Fibroblast of lung (primary cell): ENCODE measurements around the gene CCL20.

ENCODE experiments used
- EZH2 ChIP-seq: IDR thresholded peaks from 2 replicates; pipeline ENCODE4 v1.5.1; 2012; ENCODE audit warnings: low read length, control low read depth, mild to moderate bottlenecking; ENCODE audit errors: missing control alignments
- TF ChIP-seq, protein P1 (sequence below), 2 donors: IDR thresholded peaks in 1 of 2; conservative IDR thresholded peaks in 1 of 2; 1 replicate in 1 of 2; 2 replicates in 1 of 2; pipeline ENCODE4 v1.5.1; 2011 to 2012; ENCODE audit warnings: low read length in 2 of 2, control low read depth in 1 of 2, inconsistent platforms in 1 of 2, low read depth in 1 of 2, mild to moderate bottlenecking in 1 of 2

DNA sequence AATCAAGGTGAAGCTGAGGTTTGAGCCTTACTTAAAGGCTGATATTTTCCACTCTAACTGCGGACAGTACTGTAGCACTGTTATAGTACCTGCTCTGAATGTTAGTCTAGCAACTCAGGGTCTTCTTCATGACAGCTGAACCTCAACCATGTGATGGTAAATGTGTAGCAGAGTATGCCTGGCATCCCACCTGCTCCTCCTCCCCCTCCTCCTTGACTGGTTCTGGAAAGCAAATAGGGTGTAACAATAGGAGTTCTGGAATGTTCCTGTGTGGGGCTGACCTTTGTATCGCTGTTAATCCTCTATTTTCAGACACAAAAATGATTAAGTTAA, 447 bp upstream of the CCL20 start:
- TF ChIP-seq, protein P1, sequence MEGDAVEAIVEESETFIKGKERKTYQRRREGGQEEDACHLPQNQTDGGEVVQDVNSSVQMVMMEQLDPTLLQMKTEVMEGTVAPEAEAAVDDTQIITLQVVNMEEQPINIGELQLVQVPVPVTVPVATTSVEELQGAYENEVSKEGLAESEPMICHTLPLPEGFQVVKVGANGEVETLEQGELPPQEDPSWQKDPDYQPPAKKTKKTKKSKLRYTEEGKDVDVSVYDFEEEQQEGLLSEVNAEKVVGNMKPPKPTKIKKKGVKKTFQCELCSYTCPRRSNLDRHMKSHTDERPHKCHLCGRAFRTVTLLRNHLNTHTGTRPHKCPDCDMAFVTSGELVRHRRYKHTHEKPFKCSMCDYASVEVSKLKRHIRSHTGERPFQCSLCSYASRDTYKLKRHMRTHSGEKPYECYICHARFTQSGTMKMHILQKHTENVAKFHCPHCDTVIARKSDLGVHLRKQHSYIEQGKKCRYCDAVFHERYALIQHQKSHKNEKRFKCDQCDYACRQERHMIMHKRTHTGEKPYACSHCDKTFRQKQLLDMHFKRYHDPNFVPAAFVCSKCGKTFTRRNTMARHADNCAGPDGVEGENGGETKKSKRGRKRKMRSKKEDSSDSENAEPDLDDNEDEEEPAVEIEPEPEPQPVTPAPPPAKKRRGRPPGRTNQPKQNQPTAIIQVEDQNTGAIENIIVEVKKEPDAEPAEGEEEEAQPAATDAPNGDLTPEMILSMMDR (conservative IDR thresholded peaks at IDR 0.05 in 1 of 2, IDR thresholded peaks at IDR 0.05 in 1 of 2; ENCODE audit: low read depth in 1 of 2, low read length in 2 of 2), result no peak
- TF ChIP-seq EZH2, result no peak
